Stimulated activated CD4-positive, alpha-beta T cell treated with anti-CD3 and anti-CD28 coated beads, Interleukin-12 subunit alpha, Interleukin-12 subunit beta, amount 100 ng/mL, for 24 hours (primary cell): ENCODE data around the gene MTHFSD.
"Not testable (repeated sequence)": the region's sequence is repeated elsewhere in the genome, so short reads cannot be mapped to it uniquely, and the experiment has no call there.

Source experiments
- DNase-seq, 2 experiments: peaks; one replicate each; pipeline ENCODE4 v3.0.0-alpha.2; 2020; ENCODE audit warnings: low read depth in 2 of 2

The MTHFSD gene

DNA sequence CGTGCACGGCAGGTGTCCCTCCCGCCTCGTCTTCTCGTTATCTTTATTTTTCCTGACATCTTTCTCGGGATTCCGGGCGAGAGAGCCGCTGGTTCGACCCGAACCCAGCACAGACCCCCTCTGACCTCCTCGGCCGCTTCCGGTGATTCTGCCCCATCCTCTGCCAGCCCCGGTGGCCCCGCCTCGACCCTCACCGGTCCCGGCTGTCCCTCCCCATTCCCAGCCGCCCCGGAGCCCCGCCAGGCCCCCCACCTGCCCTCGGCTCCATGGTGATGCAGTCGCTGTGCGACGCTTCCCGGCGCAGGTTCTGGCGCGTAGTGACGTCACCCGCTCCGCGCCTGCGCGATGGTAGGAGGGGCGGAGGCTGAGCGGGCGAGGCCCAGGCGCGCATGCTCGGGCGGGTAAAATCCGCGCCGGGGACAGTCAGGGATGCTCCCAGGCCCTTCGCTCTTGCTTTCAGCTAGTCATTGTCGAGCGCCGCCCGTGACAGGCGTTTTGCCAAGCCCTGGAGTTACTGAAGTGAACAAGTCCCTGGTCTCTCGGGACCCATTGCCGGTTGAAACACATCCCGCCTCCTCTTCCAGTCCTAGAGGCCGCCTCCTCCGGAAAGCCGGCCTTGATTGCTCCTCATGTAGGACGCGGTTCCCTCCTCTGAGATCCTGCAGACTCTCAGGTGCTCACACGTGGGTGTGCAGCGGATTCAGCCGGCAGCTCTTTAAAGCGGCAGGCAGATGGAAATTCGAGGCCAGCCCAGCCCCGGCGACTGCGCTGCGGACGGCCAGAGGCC, at the start of gene MTHFSD:
TSS of gene MTHFSD (minus strand) at position 319 of the 787 bp plus-strand sequence. CDS start at position 268, 51 bp downstream.
- peak; percentile 92 to 95 for DNase-seq

DNA sequence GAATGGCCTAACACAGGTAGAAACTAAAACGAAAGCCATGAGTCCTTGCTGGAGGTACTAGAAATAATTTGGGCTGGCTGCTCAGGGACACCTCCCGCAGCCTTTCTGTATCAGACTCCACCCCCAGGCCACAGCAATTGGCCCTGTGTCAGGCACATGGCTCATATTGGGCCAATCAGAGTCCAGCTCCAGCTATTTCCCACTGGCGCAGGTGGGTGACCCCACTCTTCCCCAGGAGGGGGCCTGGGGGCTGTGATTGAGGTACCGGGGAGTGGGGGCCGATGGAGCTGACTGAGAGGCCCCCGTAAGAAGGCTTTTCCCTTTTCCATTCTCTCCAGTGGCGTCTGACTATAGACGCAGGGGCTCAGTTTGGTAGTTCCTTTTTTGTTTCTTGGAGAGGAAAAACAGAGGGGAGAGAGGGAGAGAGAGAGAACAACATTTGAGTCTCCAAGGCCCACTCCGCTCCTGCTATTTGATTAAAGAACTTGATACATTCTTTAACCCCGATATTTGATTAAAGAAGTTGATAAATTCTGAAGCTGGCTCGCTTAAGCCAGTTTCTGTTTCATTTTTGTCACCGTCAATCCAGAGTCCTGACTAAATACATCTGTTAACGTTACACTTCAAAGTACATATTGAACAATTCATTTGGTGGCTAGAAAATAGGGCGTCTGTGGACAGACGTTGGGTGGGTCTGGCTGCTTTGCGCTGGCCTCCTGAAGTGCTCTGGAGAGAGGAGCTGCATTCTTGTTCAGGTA, 49.6 kb upstream of the MTHFSD start:
- peak; percentile 4 to 15 for DNase-seq

GRCh38 chr16:86602521-86602920, 47.5 kb upstream of the MTHFSD start:
- DNase-seq = no peak

DNA sequence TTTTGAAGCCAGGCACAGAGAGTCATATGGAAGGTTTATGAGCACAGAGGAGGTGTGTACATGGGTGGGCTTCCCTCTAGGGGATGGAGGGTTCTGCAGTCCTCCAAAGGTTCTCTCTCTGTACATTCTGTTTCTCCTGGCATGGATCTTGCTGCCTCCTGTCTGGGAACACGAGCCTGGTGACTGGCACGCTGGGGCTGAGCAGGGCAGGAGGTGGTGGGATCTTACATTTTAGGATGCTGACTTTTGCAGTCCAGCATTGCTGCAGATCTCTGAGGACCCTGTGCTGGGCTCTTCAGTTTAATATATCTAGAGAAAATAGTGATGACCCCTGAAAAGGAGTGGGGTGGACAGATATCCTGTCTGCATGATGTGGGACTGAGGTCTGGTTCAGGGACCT, 46.3 kb upstream of the MTHFSD start:
- no peak for DNase-seq

DNA sequence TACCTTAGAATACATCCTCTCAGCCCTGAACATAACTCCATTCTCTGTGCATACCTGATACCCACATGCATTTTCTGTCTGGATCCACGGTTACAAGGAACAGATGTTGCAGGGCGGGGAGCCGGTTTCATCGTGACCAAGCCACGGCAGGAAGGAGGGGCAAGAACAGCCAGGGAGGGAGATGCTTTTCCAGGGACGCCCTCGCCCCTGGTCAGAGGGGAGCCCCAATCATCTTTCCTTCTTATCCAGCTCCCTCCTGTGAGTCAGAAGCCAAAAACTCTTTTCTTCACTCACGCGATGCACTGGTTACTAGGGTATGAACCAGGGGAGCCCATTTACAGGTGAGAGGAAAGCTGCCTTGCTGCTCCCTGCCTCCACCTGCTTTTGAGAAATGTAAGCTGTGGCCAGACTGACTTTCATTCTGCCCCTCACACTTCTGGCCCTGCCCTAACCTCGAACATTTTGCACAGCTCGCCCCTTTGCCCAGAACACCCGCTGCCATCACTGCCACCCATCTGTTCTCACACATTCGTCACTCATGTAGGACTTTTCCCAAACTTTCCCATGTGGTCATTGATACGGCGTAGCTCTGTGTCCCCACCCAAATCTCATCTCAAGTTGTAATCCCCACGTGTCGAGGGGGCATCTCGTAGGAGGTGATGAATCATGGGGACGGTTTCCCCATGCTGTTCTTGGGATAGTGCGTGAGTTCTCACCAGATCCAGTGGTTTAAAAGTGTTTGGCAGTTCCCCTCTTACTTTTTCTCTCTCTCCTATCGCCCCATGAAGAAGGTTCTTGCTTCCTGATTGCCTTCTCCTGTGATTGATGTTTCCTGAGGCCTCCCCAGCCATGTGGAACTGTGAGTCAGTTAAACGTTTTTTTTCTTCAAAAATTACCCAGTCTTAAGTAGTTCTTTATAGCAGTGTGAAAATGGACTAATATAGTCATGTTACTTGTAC, 43.9 kb upstream of the MTHFSD start:
- DNase-seq = no peak

DNA sequence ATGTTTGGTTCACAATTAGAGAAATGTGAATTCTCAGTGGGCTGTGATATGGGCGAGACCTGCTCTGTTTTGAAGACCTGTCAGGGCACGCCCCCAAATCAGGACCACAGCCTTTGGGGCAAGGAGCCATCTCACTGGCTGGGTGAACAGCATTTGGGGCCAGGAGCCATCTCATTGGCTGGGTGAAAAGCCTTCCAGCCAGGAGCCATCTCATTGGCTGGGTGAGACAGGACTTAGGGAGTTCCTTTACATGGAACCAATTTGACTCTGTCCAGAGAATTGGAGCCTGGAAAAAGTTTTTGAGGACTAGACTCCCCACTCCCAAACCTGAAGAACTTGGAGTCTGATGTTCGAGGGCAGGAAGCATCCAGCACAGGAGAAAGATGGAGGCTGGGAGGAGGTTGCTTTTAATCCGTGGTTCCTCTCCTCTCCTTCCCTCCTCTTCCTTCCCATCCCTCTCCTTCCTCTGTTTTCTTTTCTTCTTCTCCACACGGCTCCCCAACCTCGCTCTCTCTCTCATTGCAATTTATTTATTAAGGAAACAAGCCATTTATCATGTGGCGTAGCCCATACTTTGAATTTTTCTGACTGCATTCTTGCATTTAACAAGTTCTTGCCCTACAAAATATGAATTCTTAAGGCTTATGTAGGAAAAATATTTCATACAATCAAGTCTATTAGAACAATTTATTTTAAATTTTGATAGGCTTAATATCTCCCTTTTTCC, 43.0 kb upstream of the MTHFSD start:
- no peak for DNase-seq

GRCh38 chr16:86597126-86597879, 42.3 kb upstream of the MTHFSD start:
- DNase-seq = no peak

DNA sequence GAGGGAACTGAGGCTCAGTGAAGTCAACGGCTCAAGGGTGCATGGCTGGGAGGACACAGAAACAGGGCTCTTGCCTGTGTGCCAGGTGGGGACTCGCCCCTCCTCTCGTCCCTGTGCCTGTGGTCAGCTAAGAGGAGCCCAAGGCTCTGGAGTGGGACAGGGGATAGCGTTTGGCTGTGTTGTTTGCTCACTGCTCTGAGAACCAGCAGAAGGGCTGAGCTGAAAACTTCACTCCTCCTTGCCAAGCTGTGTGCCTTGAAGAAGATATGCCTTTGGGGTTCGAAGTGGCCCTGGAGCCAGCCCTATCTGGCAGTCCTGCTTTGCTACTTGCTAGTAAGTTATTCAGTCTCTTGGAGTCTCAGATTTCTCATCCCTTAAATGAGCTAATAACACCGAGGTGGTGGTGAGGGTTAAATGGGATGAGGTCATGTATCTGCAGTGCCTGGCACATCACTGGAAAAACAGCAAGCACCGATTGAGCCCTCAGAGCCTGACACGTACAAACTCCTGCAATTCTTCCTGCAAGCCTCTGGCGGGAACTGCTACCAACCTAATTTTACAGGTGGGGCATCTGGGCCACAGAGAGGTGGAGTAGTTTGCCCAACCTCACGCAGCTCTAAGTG, 41.1 kb upstream of the MTHFSD start:
- no peak for DNase-seq

GRCh38 chr16:86594721-86595120, 39.7 kb upstream of the MTHFSD start:
- DNase-seq = no peak

DNA sequence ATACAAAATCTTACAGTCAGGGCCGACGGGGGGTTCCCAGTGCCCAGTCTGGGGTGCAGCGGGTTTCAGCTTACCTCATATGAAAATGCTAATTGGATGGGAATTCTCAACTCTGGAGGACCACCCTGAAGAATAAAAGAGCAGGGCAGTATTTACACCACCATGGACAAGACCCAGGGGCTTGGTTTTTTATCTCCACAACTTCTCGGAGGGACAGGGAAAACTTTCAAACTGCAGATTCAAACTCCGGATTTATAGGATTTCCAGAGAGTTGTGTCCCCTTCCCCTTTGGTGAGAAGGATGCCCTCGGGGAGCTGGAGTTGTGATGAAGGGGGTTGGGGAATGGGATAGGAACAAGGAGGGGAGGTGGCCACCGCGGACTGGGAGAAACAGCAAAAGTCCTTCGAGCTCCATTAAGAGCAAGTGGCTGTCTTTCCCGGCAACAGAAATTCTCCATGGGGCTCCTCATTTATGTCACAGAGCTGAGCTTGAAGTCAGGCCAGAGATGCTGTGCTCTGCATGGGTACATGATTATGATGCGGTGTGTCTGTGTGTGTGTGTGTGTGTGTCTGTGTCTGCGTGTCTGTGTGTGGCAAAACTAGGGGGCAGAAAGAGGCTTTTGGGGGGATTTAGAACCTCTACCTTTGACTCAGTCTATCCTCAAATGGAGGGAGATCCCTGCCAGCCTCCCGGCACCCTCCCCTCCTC, 39.0 kb upstream of the MTHFSD start:
- no peak for DNase-seq

- DNase-seq = no peak
Observed at GRCh38 chr16:86591270-86591669, 36.2 kb upstream of the MTHFSD start.

- no peak for DNase-seq
Observed at GRCh38 chr16:86590501-86591144, 35.6 kb upstream of the MTHFSD start.

DNA sequence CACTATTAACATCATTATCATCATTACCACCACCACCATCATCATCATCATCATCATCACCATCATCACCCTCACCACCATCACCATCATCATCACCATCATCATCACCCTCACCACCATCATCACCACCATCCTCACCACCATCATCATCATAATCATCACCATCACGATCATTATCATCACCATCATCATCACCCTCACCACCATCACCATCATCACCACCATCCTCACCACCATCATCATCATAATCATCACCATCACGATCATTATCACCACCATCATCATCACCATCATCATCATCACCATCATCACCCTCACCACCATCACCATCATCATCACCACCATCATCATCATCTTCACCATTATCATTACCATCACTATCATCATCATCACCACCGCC, 32.9 kb upstream of the MTHFSD start:
- DNase-seq = not testable (repeated sequence)

DNA sequence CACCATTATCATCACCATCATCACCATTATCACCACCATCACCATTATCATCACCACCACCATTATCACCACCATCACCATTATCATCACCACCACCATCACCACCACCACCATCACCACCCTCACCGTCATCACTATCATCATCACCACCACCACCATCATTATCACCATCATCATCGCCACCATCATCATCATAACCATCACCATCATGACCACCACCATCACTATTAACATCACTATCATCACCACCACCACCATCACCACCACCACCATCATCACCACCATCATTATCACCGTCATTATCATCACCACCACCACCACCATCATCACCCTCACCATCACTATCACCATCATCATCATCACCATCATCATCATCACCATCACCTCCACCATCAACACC, 32.5 kb upstream of the MTHFSD start:
- DNase-seq = no peak

GRCh38 chr16:86585821-86586611, 31.0 kb upstream of the MTHFSD start:
- DNase-seq = no peak

GRCh38 chr16:86584726-86585721, 30.0 kb upstream of the MTHFSD start:
- no peak for DNase-seq
